Panc1 (cell line): ENCODE results near the gene TMEM87B.

ENCODE experiments used
- CTCF ChIP-seq: fragments of 450-650 bp; IDR thresholded peaks from 2 replicates; pipeline ENCODE4 v1.5.1; 2017; ENCODE audit warnings: mild to moderate bottlenecking
- POLR2AphosphoS5 ChIP-seq: IDR thresholded peaks from 2 replicates; pipeline ENCODE4 v1.6.1; 2012; ENCODE audit warnings: mild to moderate bottlenecking, low read depth, low read length, moderate library complexity

- no peak for TF ChIP-seq CTCF
- TF ChIP-seq POLR2AphosphoS5, result no peak
Observed at GRCh38 chr2:112073875-112074274, 18.8 kb downstream of the TMEM87B start.
